Kidney (tissue), 14 donors: Measurements from ENCODE around the gene DUSP10. TPM values are rescaled to one million over a fixed set of nuclear protein-coding genes. Genes with fewer than 3 reads are reported as not detected.

Experiments used
- DNase-seq, 5 donors: peaks; one replicate each; pipeline ENCODE4 v3.0.0-alpha.2; 2013 to 2020
- FAIRE-seq: peaks from 2 replicates; lab custom pipeline; 2012; peaks lifted over from hg19 to GRCh38; lab: Jason Lieb, UNC
- H3K27ac ChIP-seq, 2 donors: one replicate each; pipeline ENCODE4 v1.7.0; 2013; ENCODE audit warnings: low read depth in 2 of 2, low read length in 2 of 2, inconsistent platforms in 1 of 2
- H3K27me3 ChIP-seq: one replicate; pipeline ENCODE4 v1.7.1; 2013; ENCODE audit warnings: low read length, inconsistent platforms; ENCODE audit not compliant: control insufficient read depth, insufficient read depth
- H3K36me3 ChIP-seq, 3 donors: one replicate each; pipeline versions ENCODE4 v1.7.0 to v1.7.1; 2013; ENCODE audit warnings: low read length in 3 of 3, control low read depth in 1 of 3, inconsistent platforms in 1 of 3; ENCODE audit not compliant: insufficient read depth in 3 of 3, control insufficient read depth in 2 of 3
- H3K4me1 ChIP-seq, 3 donors: one replicate each; pipeline versions ENCODE4 v1.7.0 to v1.7.1; 2013; ENCODE audit warnings: low read length in 3 of 3, inconsistent platforms in 1 of 3, low read depth in 1 of 3; ENCODE audit not compliant: control insufficient read depth in 2 of 3, insufficient read depth in 2 of 3
- H3K4me3 ChIP-seq, 3 donors: one replicate each; pipeline versions ENCODE4 v1.7.0 to v1.8.1; 2013; ENCODE audit warnings: low read length in 3 of 3, control low read depth in 1 of 3, inconsistent platforms in 1 of 3
- H3K9ac ChIP-seq, 3 donors: one replicate each; pipeline versions ENCODE4 v1.7.0 to v1.7.1; 2013; ENCODE audit warnings: low read length in 3 of 3, control low read depth in 1 of 3, inconsistent platforms in 1 of 3
- H3K9me3 ChIP-seq, 3 donors: one replicate each; pipeline versions ENCODE4 v1.7.0 to v1.7.1; 2013; ENCODE audit warnings: low read length in 3 of 3, control low read depth in 1 of 3, inconsistent platforms in 1 of 3; ENCODE audit not compliant: control insufficient read depth in 2 of 3, insufficient read depth in 1 of 3
- CTCF ChIP-seq: IDR thresholded peaks from 3 replicates; pipeline ENCODE4 v1.5.1; 2012; ENCODE audit warnings: mild to moderate bottlenecking, moderate library complexity, borderline replicate concordance; ENCODE audit not compliant: insufficient read depth; ENCODE audit errors: extremely low read depth
- intact Hi-C: fragments of 100-400 bp; cut with DNase I; formaldehyde crosslinking; loops from one replicate; pipeline ENCODE4 v1.11.1; 2022
- polyA plus RNA-seq: library from polyadenylated mRNA; stranded (reverse); fragments of 350-450 nt; fragmentation: Illumina TruSeq; extraction: RNeasy Lipid Tissue Mini Kit (QIAGEN cat#74804); gene quantifications from one replicate; pipeline ENCODE4 v1.2.3, GENCODE V29; 2014; ENCODE audit warnings: low read depth, low replicate concordance; ENCODE audit not compliant: insufficient read depth
- total RNA-seq: library from RNA; stranded (reverse); fragmentation: NEBNext Ultra II Directional; extraction: Animal tissue kit (Norgen Biotek cat#: 25700); gene quantifications from one replicate; pipeline ENCODE4 v1.2.1, GENCODE V29; 2021
- donor health status: control.
- donor health status: control.
- donor health status: control.
- donor health status: control.
- donor health status: control.
- donor health status: DM: yes; HTN: yes; CAD: no.
- donor health status: Normal renal cell carcinoma (clear cell type).

The DUSP10 gene
- total and polyA plus RNA-seq, 2 donors from 2014 or later, result 1.0 to 5.3 TPM

GRCh38 chr1:221783936-221784335 is 42.0 kb upstream of the DUSP10 start:
- intact Hi-C loops, result no loop called here
- DNase-seq (no peak), FAIRE-seq (no peak)
- Histone ChIP-seq H3K27me3 (no peaks in the 10 kb centered on the region), H3K9me3 (no peaks in the 10 kb centered on the region), H3K4me1 (no peaks in the 10 kb centered on the region), H3K9ac (no peak overlapping the region), H3K27ac (no peak overlapping the region), H3K4me3 (no peak overlapping the region), H3K36me3 (no peaks in the 10 kb centered on the region)
- TF ChIP-seq CTCF, result no peak

- DNase-seq (no peak), FAIRE-seq (no peak)
Observed at GRCh38 chr1:221783437-221783836, 41.5 kb upstream of the DUSP10 start.

GRCh38 chr1:221782970-221783369 is 41.1 kb upstream of the DUSP10 start:
- Histone ChIP-seq H3K27ac (no peak overlapping the region), H3K4me3 (no peak overlapping the region), H3K27me3 (no peaks in the 10 kb centered on the region), H3K36me3 (no peaks in the 10 kb centered on the region), H3K9ac (no peak overlapping the region), H3K9me3 (no peaks in the 10 kb centered on the region), H3K4me1 (no peaks in the 10 kb centered on the region)
- FAIRE-seq, result no peak
- DNase-seq, result no peak
- intact Hi-C loops, result no loop called here
- no peak for TF ChIP-seq CTCF

More at GRCh38 chr1:221783437-221783836, 41.5 kb upstream of the DUSP10 start:
- TF ChIP-seq CTCF, result no peak
- Histone ChIP-seq H3K4me3 (no peak overlapping the region), H3K36me3 (no peaks in the 10 kb centered on the region), H3K9ac (no peak overlapping the region), H3K27ac (no peak overlapping the region), H3K9me3 (no peaks in the 10 kb centered on the region), H3K27me3 (no peaks in the 10 kb centered on the region), H3K4me1 (no peaks in the 10 kb centered on the region)
- intact Hi-C loops, result no loop called here

- Histone ChIP-seq H3K27ac (no peak overlapping the region), H3K36me3 (no peaks in the 10 kb centered on the region), H3K9ac (no peak overlapping the region), H3K4me1 (no peaks in the 10 kb centered on the region), H3K4me3 (no peak overlapping the region), H3K9me3 (no peaks in the 10 kb centered on the region), H3K27me3 (no peaks in the 10 kb centered on the region)
- no peak for DNase-seq
- no peak for FAIRE-seq
- intact Hi-C loops, result no loop called here
- no peak for TF ChIP-seq CTCF
Observed at GRCh38 chr1:221782477-221782876, 40.6 kb upstream of the DUSP10 start.
